NOMO-1 treated with dmso at 0.1 percent for 144 hours (cell line): ENCODE data around the gene SFTPD.
"Not testable (repeated sequence)": the region's sequence is repeated elsewhere in the genome, so short reads cannot be mapped to it uniquely, and the experiment has no call there.

Experiments used
- DNase-seq: peaks from one replicate; lab custom pipeline; 2025; ENCODE audit not compliant: unreplicated experiment; lab: John Stamatoyannopoulos, UW

SFTPD gene

DNA sequence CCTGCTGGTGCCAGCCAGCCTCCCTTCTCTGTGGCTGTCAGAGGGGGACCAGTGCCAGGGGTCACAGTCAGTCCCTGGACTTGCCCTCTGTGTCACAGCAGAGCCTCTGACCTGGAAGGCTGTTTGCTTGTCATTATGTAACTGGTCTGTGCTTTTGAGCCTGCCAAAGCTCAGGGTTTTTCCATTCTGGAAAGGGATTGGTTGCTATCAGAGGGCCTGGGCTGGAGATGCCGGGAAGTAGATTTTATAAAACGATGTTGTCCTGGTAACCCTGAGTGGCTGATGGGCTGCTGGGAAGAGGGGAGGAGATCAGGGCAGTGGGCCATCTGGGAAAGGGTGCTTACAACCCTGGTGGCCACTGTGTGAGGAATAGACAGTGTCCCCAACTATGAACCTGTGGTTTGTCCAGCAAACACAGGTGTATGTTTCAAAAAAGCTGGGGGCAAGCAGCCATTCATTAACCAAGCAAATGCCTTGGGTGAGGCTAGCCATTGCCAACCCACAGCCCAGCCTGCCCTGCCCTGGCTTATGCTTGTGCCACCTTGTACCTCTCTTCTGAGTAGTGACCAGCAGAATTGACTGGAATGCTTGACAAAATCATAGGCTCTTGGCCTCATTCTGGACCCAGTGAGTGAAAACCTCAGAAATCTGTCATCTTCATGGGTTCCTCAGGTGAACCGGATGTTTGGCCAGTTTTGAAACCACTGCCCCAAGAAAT, 21.6 kb downstream of the SFTPD start:
- no peak for DNase-seq

- DNase-seq, result no peak
Observed at GRCh38 chr10:79926037-79926436, 22.9 kb downstream of the SFTPD start.

GRCh38 chr10:79925614-79926013, 23.3 kb downstream of the SFTPD start:
- no peak for DNase-seq

GRCh38 chr10:79923669-79924068, 25.2 kb downstream of the SFTPD start:
- DNase-seq, result no peak

- no peak for DNase-seq
Observed at GRCh38 chr10:79923145-79923544, 25.8 kb downstream of the SFTPD start.

DNA sequence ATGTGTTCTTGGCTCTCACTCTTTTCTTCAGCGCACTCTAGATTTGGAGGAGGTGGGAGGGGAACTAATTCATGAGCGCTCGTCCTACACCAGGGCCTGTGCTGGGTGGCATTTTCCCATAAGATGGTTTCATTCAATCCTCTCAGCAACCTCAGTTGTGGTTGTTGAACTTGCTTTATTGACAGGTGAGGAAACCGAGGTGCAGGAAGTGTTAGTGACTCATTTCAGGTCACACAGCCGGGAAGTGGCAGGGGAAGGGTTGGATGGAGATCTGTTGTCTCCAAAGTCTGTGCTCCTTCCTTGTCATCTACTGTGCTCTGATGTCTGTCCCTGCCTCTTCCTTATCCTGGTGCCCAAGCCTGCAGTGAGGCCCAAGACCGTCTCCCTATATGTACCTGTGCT, 26.9 kb downstream of the SFTPD start:
- DNase-seq, result not testable (repeated sequence)

- DNase-seq, result not testable (repeated sequence)
Observed at GRCh38 chr10:79915838-79916237, 33.1 kb downstream of the SFTPD start.

DNA sequence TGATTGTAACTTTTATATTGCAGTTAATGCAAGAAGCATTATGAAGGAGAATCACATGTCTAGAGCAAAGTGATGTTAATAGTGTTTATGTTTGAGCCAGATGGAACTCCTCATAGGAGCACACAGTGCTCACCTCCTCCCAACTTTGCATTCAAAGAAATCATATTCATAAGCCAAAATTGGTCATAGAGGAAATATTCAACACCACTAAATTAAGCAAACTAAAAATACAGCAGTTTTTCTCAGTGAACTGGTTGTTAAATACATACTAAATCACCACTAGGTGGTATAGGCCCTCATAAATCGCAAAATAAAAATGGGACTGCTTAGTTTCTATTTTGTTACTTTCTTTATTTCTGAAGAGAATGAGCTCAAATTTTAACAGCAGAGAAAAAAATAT, 34.4 kb downstream of the SFTPD start:
- not testable (repeated sequence) for DNase-seq

DNA sequence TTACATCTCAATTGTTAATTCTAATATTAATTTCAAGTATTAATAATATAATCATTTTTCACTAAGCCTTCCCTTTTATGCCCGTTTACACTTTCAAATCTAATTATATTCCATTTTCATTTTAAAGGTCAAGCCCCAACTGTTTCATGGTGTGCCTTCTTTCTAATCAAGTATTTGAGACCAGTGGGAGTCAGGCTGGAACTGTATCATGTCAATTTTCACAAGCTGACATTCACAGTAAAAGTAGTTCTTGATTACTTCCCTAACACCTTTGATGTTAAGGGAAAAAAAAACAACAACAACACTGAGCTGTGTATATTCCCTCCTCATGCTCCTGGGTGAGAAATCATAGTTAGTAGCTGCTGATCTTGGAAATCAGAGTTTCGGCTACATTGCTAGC, 38.1 kb downstream of the SFTPD start:
- no peak for DNase-seq

DNA sequence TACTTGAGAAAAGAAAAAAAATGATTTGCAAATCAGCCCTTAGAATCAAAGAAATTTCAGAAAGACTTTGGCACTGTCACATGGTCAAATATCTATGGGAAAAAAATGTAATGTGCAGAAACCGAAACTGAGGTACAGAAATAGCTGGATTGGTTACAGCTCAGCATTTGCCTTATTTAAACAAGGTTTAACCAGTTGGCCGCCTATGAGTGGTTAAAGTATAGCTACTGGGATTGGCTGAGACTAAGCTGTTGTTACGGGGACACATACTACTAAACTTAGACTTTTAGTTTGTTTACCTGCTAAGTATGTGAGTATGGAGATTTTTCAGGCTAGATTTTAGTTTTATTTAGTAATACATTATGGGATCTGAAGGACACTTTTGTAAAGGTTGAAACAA, 38.6 kb downstream of the SFTPD start:
- DNase-seq, result no peak

DNA sequence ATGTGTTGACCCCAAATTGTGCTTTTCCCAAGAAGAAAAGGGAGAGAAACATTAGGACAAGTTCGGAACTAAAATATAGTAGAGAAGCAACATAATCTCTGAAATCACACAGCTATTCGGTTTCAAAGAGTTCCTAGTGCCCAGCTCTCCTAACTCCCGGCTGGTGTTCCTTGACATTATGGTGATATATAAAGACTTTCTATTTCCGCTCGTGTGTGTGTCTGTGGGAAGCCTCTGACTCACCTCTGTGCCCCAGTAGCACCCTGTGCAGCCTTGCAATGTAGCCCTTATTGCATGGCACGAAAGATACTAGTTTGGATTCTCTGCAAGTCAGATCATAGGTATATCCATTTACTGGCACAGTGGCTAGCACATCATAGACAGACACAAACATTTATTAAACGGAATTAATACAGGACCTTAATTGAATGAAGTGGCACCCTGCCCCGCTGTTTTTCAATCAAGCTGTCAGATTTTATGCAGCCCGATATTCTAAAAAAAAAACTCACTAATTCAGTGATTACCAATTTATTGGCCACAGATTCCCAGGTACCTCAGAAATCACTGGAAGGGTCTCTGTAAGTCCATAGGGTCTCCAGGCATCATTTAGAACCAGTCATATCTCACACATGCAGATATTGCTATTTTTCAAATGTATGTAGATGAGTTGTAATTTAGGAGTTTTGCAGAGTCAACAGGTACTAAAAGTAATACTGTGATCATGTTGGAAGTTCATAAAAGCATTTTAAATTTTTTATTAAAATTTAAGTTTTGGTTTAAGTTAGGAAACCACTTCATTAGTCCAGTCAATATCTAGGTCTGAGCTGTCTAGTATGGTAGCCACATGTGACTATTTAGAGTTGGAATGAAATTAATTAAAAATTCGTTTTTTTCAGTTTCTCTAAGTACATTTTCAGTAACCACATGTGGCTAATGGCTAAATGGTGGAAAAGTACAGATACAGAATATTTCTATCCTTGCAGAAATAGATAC, 43.3 kb downstream of the SFTPD start:
- no peak for DNase-seq

GRCh38 chr10:79904671-79905321, 44.1 kb downstream of the SFTPD start:
- DNase-seq, result no peak

DNA sequence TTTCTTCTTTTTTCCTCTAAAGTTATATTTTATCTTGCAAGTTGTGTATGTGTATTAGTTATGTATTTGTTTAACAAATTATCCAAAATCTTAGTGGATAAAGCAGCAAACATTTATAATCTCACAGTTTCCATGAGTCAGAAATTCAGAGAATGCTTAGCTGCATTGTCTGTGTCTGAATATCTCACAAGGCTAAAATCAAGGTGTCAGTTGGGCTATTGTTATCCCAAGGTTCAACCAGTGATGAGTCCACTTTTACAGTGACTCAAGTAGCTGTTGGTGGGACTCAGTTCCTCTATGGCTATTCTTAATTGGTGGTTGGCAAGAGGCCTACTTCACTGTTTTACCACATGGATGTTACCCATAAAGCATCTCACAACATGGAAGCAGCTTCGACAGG, 47.3 kb downstream of the SFTPD start:
- DNase-seq, result not testable (repeated sequence)

- no peak for DNase-seq
Observed at GRCh38 chr10:79898597-79899325, 50.1 kb downstream of the SFTPD start.

DNA sequence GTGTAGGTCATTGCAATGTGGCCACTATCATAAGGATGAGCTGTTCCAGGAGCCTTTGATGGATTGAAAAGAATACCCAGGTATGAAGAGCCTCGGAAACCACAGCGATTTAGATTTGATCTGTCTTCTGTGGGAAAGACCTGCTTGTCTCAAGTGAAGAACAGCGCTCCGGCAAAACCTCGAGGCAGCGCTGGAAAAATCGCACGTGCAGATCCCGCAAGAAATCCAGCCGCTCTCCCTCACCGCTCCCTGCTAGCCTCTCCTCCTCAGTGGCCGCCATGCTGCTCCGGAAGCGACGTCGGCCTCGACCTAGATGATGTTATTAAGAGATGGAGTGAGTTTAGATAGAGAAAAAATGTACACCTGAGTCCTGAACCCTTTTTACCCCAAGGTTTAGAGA, 56.0 kb downstream of the SFTPD start:
- not testable (repeated sequence) for DNase-seq

DNA sequence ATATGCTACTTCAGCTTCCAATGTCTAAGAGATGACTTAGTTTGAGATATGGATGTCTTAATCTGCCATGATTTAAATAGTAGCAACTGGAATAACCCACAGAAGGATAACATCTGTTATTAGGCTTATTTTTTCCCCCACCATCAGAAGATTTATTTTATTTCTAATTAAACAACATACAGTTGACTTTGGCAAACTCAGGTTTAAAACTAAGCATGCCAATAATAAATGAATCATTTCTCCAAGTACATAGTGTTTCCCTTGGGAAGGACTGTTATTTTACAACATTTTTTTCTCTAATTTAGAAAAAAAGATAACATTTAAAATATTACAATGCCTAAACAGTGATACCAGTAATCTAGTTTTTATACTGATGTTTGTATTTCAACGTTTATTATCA, 58.4 kb downstream of the SFTPD start:
- no peak for DNase-seq

GRCh38 chr10:79888984-79889383, 59.9 kb downstream of the SFTPD start:
- DNase-seq, result not testable (repeated sequence)
